Activated T-cell treated with anti-CD3 and anti-CD28 coated beads, Interleukin-2, amount 50 U/mL, for 24 hours (primary cell): ENCODE measurements around the gene MYORG.
A peak's percentile ranks its signal among the peaks of the same experiment; 100 is the strongest.
"Not testable (repeated sequence)": the region's sequence is repeated elsewhere in the genome, so short reads cannot be mapped to it uniquely, and the experiment has no call there.

Experiments used
- DNase-seq: peaks from one replicate; pipeline ENCODE4 v3.0.0-alpha.2; 2020
- H3K27ac Mint-ChIP-seq: 2 replicates; pipeline ENCODE4 v1.8.0; 2020; ENCODE audit warnings: mild to moderate bottlenecking, mixed read lengths
- H3K27me3 Mint-ChIP-seq: 2 replicates; pipeline ENCODE4 v1.8.0; 2020; ENCODE audit warnings: mixed read lengths
- H3K36me3 Mint-ChIP-seq: 2 replicates; pipeline ENCODE4 v1.8.0; 2020; ENCODE audit warnings: low read depth, mixed read lengths
- H3K4me1 Mint-ChIP-seq: 2 replicates; pipeline ENCODE4 v1.8.0; 2020; ENCODE audit warnings: low read depth, mixed read lengths
- H3K4me3 Mint-ChIP-seq: 2 replicates; pipeline ENCODE4 v1.8.0; 2020; ENCODE audit warnings: mild to moderate bottlenecking, moderate library complexity, mixed read lengths
- H3K9me3 Mint-ChIP-seq: 2 replicates; pipeline ENCODE4 v1.8.0; 2020; ENCODE audit warnings: mixed read lengths

The MYORG gene

GRCh38 chr9:34338665-34339385 is 37.9 kb downstream of the MYORG start:
- Mint-ChIP-seq H3K9me3 (no peaks in the 10 kb centered on the region), H3K27ac (no peak overlapping the region), H3K27me3 (no peaks in the 10 kb centered on the region)

GRCh38 chr9:34338079-34338478 is 38.6 kb downstream of the MYORG start:
- Mint-ChIP-seq H3K4me1 (peaks cover 21% of the 10 kb centered on the region), H3K36me3 (peaks cover 68% of the 10 kb centered on the region)
- not testable (repeated sequence) for DNase-seq, H3K4me3 Mint-ChIP-seq, H3K9me3 Mint-ChIP-seq, H3K27ac Mint-ChIP-seq, H3K27me3 Mint-ChIP-seq

More at GRCh38 chr9:34338665-34339385, 37.9 kb downstream of the MYORG start:
- Mint-ChIP-seq H3K36me3 (peaks cover 76% of the 10 kb centered on the region), H3K4me3 (no peak overlapping the region), H3K4me1 (peaks cover 20% of the 10 kb centered on the region)
- DNase-seq = no peak

- H3K27me3 Mint-ChIP-seq = no peaks in the 10 kb centered on the region
- no peak for DNase-seq
- H3K4me1 Mint-ChIP-seq = peaks cover 26% of the 10 kb centered on the region
- peaks cover 69% of the 10 kb centered on the region for H3K36me3 Mint-ChIP-seq
- H3K27ac Mint-ChIP-seq = no peak overlapping the region
- H3K4me3 Mint-ChIP-seq = no peak overlapping the region
- H3K9me3 Mint-ChIP-seq = no peaks in the 10 kb centered on the region
Observed at GRCh38 chr9:34337403-34337802, 39.3 kb downstream of the MYORG start.

- no peak for DNase-seq
- H3K4me3 Mint-ChIP-seq = no peak overlapping the region
- H3K36me3 Mint-ChIP-seq = peaks cover 52% of the 10 kb centered on the region
- no peaks in the 10 kb centered on the region for H3K9me3 Mint-ChIP-seq
- H3K4me1 Mint-ChIP-seq = peaks cover 41% of the 10 kb centered on the region
- H3K27ac Mint-ChIP-seq = no peak overlapping the region
- no peaks in the 10 kb centered on the region for H3K27me3 Mint-ChIP-seq
Observed at GRCh38 chr9:34335376-34335775, 41.3 kb downstream of the MYORG start.

- Mint-ChIP-seq H3K27me3 (no peaks in the 10 kb centered on the region), H3K4me1 (peaks cover 46% of the 10 kb centered on the region), H3K4me3 (no peak overlapping the region), H3K36me3 (peaks cover 51% of the 10 kb centered on the region), H3K27ac (no peak overlapping the region), H3K9me3 (no peaks in the 10 kb centered on the region)
- no peak for DNase-seq
Observed at GRCh38 chr9:34334916-34335315, 41.8 kb downstream of the MYORG start.

GRCh38 chr9:34334337-34334824 is 42.3 kb downstream of the MYORG start:
- H3K4me1 Mint-ChIP-seq = peaks cover 47% of the 10 kb centered on the region
- no peak overlapping the region for H3K27ac Mint-ChIP-seq
- no peaks in the 10 kb centered on the region for H3K9me3 Mint-ChIP-seq
- peaks cover 52% of the 10 kb centered on the region for H3K36me3 Mint-ChIP-seq
- H3K27me3 Mint-ChIP-seq = no peaks in the 10 kb centered on the region
- no peak for DNase-seq
- no peak overlapping the region for H3K4me3 Mint-ChIP-seq

- DNase-seq = no peak
- Mint-ChIP-seq H3K27me3 (no peaks in the 10 kb centered on the region), H3K36me3 (peaks cover 49% of the 10 kb centered on the region), H3K27ac (no peak overlapping the region), H3K9me3 (no peaks in the 10 kb centered on the region), H3K4me1 (peaks cover 47% of the 10 kb centered on the region), H3K4me3 (no peak overlapping the region)
Observed at GRCh38 chr9:34333836-34334235, 42.9 kb downstream of the MYORG start.

GRCh38 chr9:34332076-34332964 is 44.4 kb downstream of the MYORG start:
- no peaks in the 10 kb centered on the region for H3K9me3 Mint-ChIP-seq
- H3K4me3 Mint-ChIP-seq = no peak overlapping the region
- H3K27ac Mint-ChIP-seq = peak overlapping the region; percentile 1
- H3K27me3 Mint-ChIP-seq = no peaks in the 10 kb centered on the region
- H3K36me3 Mint-ChIP-seq = peaks cover 42% of the 10 kb centered on the region
- DNase-seq = no peak
- peaks cover 55% of the 10 kb centered on the region for H3K4me1 Mint-ChIP-seq

GRCh38 chr9:34331196-34331595 is 45.5 kb downstream of the MYORG start:
- peak overlapping the region; percentile 38 for H3K4me3 Mint-ChIP-seq

GRCh38 chr9:34328987-34329832 is 47.5 kb downstream of the MYORG start, which contains the start of the genes KIF24 and NUDT2:
TSS of gene KIF24 (minus strand) at chr9:34329268. CDS start at chr9:34311346, 17,922 bp downstream.
TSS of gene NUDT2 (plus strand) at chr9:34329569. CDS start at chr9:34339040, 9,471 bp downstream.
- Mint-ChIP-seq H3K27me3 (no peaks in the 10 kb centered on the region), H3K27ac (peak within 1 kb of the TSS; percentile 99), H3K9me3 (no peaks in the 10 kb centered on the region), H3K4me3 (peak within 1 kb of the TSS; percentile 95), H3K4me1 (peaks cover 42% of the 10 kb centered on the region), H3K36me3 (peaks cover 20% of the 10 kb centered on the region)
- DNase-seq = peak; percentile 92

More at GRCh38 chr9:34331196-34331595, 45.5 kb downstream of the MYORG start:
- Mint-ChIP-seq H3K27ac (no peak overlapping the region), H3K4me1 (peaks cover 59% of the 10 kb centered on the region), H3K27me3 (no peaks in the 10 kb centered on the region), H3K9me3 (no peaks in the 10 kb centered on the region), H3K36me3 (peaks cover 30% of the 10 kb centered on the region)
- DNase-seq = no peak

GRCh38 chr9:34328500-34328986 is 48.2 kb downstream of the MYORG start:
- no peak for DNase-seq
- no peaks in the 10 kb centered on the region for H3K9me3 Mint-ChIP-seq
- H3K27me3 Mint-ChIP-seq = no peaks in the 10 kb centered on the region
- H3K4me1 Mint-ChIP-seq = peaks cover 38% of the 10 kb centered on the region
- peak overlapping the region; percentile 99 for H3K27ac Mint-ChIP-seq
- H3K4me3 Mint-ChIP-seq = peak overlapping the region; percentile 95
- peaks cover 20% of the 10 kb centered on the region for H3K36me3 Mint-ChIP-seq

- H3K4me1 Mint-ChIP-seq = peaks cover 26% of the 10 kb centered on the region
- peaks cover 15% of the 10 kb centered on the region for H3K36me3 Mint-ChIP-seq
- no peak overlapping the region for H3K27ac Mint-ChIP-seq
- H3K4me3 Mint-ChIP-seq = no peak overlapping the region
- no peak for DNase-seq
- no peaks in the 10 kb centered on the region for H3K9me3 Mint-ChIP-seq
- no peaks in the 10 kb centered on the region for H3K27me3 Mint-ChIP-seq
Observed at GRCh38 chr9:34326690-34327089, 50.0 kb downstream of the MYORG start.

GRCh38 chr9:34322899-34323591 is 53.7 kb downstream of the MYORG start:
- Mint-ChIP-seq H3K4me1 (peaks cover 10% of the 10 kb centered on the region), H3K9me3 (no peaks in the 10 kb centered on the region), H3K27me3 (no peaks in the 10 kb centered on the region), H3K4me3 (no peak overlapping the region), H3K27ac (no peak overlapping the region), H3K36me3 (no peaks in the 10 kb centered on the region)
- DNase-seq = no peak
